HG02885 (cell line): ENCODE measurements around the gene NDP.

Source experiments
- ATAC-seq: cut with Tn5 transposase; IDR thresholded peaks from one replicate; pipeline ENCODE4 v1.9.1; 2021; ENCODE audit warnings: mild to moderate bottlenecking; ENCODE audit not compliant: unreplicated experiment, poor library complexity

Gene NDP

DNA sequence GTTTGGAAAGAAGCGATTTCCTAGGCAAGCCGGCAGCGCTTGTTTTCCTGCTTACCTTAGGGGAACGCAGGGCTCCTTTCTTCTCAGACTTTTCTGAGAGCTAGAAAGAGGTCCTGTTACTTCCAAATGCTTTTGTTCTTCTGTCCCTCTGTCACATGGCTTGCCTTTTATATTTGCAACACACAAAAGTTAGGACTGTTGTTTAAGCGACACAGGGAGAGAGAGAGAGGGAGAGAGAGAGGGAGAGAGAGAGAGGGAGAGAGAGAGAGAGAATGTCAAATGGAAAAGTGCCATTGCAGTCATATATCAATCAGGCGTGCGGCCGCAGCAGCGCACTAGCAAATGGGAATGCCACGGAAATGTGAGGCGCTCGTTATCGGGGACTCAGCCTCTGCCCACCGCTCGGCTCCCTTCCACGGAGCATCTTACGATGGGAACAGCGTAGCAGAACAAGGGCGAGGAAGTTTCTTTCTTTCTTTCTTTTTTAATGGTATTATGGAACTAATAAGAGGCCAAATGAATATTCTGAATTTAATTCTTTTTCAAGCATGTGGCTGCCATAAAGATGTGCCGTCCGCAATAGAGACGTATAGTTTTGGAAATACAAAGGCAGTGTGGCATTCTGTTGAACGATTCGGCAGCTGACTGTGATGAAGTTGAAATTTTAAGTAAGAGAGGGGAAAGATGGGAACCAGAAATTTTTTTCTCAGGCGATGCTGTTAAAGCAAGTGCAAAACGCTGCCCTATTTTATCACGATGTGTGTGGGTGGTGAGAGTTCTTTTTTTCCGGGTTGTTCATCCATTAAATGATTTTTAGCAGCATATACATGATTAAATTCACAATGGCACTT, at the start of gene NDP:
NDP (minus strand) TSS at position 142 of the 851 bp plus-strand sequence. CDS start 14,745 bp downstream, outside the sequence.
- no peak for ATAC-seq

GRCh38 chrX:44022964-44023363, 49.8 kb upstream of the NDP start:
- ATAC-seq, result no peak

GRCh38 chrX:44020693-44021092, 47.5 kb upstream of the NDP start:
- ATAC-seq, result no peak

DNA sequence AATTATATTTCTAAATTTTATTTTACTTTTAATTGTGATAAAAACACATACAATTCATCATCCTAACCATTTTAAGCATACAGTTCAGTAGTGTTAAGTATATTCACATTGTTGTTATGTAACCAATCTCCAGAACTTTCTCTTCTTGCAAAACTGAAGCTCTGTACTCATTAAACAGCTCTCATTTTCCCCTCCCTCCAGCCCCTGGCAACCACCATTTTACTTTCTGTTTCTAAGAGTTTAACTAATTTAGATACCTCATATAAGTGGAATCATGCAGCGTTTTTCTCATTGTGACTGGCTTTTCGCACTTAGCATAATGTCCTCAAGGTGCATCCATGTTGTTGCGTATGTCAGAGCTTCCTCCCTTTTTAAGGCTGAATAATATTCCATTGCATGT, 46.7 kb upstream of the NDP start:
- no peak for ATAC-seq

DNA sequence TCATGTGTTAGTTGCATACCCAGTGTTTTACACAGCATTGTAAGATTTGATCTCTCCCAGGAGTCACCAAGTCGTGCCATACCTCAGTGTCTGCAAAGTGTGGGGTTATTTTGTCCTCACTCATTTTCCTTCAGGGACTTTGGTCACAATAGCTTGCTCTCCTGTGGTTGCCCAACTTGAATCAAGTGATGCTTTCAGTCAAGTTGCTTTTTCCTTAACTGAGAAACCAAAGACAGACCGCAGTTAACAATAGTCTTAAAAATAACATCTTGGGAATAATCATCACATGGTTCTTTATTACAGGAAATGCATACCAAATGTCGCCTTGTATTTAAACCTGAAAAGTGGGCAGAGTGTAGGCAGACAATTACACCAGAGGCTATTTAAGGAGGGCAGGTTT, 44.5 kb upstream of the NDP start:
- no peak for ATAC-seq

GRCh38 chrX:44016906-44017305, 43.7 kb upstream of the NDP start:
- ATAC-seq, result no peak

DNA sequence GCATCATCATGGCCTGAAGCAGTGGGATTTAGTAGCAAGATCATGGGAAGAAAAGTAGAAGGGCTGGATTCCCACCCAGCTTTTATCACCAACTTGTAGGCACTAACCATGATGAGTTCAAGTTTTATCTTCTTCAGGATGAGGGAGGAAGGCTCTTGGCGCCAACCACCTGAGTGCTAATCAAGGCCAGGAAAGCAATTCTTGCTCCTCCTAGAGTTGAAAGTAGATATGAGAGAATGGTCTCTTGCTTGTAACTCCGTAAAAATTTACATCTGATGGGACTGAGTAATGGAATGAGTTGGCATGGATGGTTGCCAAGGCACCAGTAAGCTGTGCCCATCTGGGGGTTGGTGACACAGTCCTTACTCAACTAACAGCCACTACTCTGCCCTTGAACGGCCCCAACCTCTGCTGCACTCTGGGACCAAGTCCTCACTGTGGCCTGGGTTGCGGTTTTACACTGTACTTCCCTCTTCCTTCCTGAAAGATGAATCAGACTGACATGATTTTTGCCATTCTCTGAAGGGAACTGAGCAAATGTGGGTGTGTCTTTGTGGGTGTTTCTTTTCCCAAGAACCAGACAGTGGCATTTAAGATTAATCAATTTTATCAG, 39.4 kb upstream of the NDP start:
- ATAC-seq, result no peak

GRCh38 chrX:44011506-44011905, 38.3 kb upstream of the NDP start:
- ATAC-seq, result no peak

DNA sequence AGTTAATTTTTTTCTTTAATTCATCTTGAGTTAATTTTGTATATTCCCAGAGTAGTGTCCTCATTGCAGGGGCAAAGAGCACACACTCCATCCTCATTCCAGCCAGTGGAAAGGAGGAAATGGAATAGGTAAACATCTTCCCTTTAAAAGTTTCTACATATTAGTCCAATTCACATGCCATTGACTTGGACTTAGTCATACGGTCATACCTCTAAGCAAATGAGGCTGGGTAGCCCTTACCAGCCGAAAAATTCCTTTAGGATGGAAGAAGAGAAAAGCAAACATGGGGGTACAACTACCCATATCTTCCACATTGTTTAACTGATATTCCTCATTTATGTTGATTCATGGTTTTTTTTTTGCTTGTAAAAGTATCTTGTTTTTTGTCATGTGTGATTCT, 37.4 kb upstream of the NDP start:
- no peak for ATAC-seq

GRCh38 chrX:44006081-44006480, 32.9 kb upstream of the NDP start:
- no peak for ATAC-seq

- no peak for ATAC-seq
These were observed 30.8 kb upstream of the NDP start for GRCh38 chrX:44003975-44004374.

GRCh38 chrX:44002567-44002966, 29.4 kb upstream of the NDP start:
- ATAC-seq, result no peak

GRCh38 chrX:43998374-43998773, 25.2 kb upstream of the NDP start:
- ATAC-seq, result no peak

DNA sequence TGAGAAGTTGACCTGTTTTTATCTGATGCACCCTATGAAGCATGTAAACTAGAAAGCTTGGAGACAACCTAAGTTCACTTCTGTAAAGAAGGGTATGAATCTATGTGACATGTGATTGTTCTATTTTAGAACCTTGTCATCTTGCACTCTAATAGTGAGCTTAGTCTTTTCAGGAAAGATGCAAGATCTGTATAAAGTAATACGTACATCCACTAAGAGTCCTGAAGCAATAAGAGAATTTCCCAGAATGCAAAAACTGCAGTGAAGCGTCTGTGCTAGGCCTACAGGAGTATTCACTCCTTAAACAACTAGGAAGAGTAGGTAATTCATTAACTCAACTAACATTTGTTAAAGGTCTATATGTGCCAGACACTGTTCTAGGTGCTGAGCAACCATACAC, 23.3 kb upstream of the NDP start:
- no peak for ATAC-seq

DNA sequence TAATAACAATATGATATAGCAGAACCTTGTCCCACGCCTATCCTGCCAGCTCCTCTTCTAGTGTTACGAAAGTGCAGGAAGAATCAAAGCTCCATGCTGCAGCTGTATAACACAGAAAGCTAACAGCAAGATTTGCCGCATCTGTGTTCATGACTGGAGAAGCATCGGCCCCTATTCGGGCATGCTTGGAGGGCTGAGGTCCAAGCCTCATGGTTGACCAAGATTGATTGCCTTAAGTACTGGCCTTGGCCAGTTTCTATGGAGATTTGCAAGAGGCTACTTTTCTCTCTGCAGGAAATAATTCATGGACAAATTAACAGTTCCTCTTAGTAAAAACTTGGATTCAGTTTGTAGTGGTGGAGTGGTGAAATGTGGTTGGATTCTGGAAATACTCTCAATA, 12.9 kb upstream of the NDP start:
- no peak for ATAC-seq

DNA sequence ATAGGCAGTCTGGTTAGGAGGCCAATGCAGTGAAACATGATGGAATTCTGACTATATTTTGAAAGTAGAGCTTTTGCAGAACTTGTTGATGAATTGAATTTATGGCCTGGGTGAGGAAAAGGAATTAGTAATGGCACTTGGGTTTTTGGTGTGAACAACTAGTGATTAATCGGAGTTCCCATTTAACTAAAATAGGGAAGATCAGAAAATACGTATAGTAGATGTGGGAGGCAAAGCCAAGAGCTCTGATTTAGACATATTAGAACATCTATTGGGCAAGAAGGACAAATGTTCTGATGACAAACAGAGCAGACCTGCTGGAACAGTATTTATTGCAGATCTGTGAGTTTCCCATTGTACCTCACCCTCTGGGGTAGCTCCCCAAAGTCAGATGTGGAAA, 12.3 kb upstream of the NDP start:
- ATAC-seq, result no peak

DNA sequence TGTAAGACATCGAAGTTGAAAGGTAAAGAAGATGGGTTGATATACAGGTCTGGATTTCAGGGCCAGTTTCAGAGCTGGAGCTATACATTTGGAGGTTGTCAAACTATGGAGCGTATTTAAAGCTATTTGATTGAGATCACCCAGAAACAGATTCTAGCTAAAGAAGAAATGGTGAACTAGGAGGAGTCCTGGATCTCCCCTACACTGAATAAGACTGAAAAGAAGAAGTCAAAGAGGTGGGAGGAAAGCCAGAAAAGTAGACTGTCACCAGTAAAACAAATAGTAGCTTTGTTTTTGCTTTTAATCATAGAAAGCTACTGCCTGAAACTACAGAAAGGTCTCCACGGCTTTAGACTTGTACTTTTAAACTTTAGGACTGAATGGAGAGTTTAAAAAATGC, 5.0 kb upstream of the NDP start:
- ATAC-seq, result no peak

- ATAC-seq, result no peak
These were observed 3.0 kb upstream of the NDP start for GRCh38 chrX:43976205-43976604.

DNA sequence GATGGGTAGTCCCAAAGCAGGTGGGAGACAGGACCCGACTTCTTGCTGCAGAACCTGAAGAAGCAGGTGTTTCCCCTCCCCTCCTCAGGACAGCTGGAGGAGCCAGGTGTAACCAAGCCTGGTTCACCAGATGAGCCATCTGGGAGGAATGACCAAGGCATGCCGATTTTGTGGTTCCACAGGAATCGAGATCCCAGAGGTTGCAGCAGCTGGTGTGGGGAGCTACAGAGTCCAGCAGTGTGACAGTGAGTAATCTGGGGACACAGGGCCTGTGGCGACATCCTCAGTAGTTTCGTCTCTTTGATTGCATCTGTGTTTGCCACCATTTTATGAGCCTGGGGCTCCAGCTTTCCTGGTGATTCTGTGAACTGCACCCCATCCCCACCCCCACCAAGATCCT, 2.6 kb upstream of the NDP start:
- ATAC-seq, result no peak

DNA sequence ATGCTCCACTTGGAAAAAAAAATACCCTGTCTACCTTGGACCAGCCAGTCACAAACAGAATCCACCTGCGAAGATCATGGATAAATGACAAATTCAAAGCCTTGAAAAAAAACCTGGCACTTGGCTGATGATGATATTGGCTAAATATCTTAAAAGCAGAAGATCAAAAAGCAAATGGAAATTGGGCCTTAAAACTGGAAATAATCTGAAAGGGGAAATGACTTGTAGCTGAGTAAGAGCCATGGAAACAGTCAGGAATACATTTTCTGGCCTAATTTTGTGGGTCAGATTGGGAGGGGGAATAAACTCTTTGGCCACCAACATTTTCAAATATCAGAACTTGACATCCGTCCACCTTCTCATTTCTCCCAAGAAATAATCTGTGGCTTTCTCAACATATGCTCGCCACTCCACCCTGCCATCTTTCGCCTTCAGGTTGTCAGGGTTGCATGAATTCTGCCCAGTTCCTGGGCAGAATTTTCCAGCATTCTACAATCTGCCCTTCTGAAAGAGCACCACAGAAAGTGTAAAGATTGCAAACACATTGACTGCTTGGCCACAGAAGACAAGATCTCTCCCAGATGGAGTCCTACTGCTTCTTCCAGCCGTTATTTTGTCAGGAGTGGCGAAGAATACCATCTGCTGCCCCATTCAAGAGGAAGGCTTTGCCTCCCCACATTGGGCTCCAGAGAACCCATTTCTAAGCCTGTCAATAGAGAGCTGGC, 1.7 kb upstream of the NDP start:
- no peak for ATAC-seq

- no peak for ATAC-seq
These were observed 898 bp upstream of the NDP start for GRCh38 chrX:43974100-43974475.
